Measurements from ENCODE around the gene ETNPPL.

GRCh38 chr4:108695062-108695461 lies 67.8 kb downstream of the ETNPPL start:
- TF ChIP-seq CTCF (IDR thresholded peaks at IDR 0.05) (no peak), POLR2A (IDR thresholded peaks at IDR 0.05) (no peak)

Data from Peyer's patch (tissue), 4 donors.